Fibroblast of the aortic adventitia (primary cell): Measurements from ENCODE around the gene LDB3. TPM values are rescaled to one million over a fixed set of nuclear protein-coding genes. Genes with fewer than 3 reads are reported as not detected.

ENCODE experiments used
- DNase-seq: peaks from one replicate; pipeline ENCODE4 v3.0.0-alpha.2; 2010; ENCODE audit warnings: low read depth
- H3K4me3 ChIP-seq: 2 replicates; pipeline ENCODE4 v1.5.1; 2011; ENCODE audit warnings: low read depth, mild to moderate bottlenecking, control low read depth, low read length, moderate library complexity
- CTCF ChIP-seq: IDR thresholded peaks from 2 replicates; pipeline ENCODE4 v1.5.1; 2011; ENCODE audit warnings: mild to moderate bottlenecking, low read length, control low read depth, inconsistent platforms; ENCODE audit not compliant: insufficient read depth
- total RNA-seq: library from RNA; depleted of rRNA; stranded (reverse); fragments of >200 nt; gene quantifications from 2 replicates; pipeline ENCODE4 v1.2.3, GENCODE V29; 2012; ENCODE audit warnings: low replicate concordance

The LDB3 gene
- total RNA-seq, 1 donor, result under 0.01 TPM

GRCh38 chr10:86664341-86665217, 3.7 kb upstream of the LDB3 start:
- no peak overlapping the region for H3K4me3 ChIP-seq
- no peak for TF ChIP-seq CTCF
- no peak for DNase-seq

- no peak for TF ChIP-seq CTCF
- no peak overlapping the region for H3K4me3 ChIP-seq
- no peak for DNase-seq
Measured at GRCh38 chr10:86665218-86665607, 3.1 kb upstream of the LDB3 start.

- no peak for DNase-seq
- no peak for TF ChIP-seq CTCF
- no peak overlapping the region for H3K4me3 ChIP-seq
Measured at GRCh38 chr10:86665868-86666267, 2.4 kb upstream of the LDB3 start.

- TF ChIP-seq CTCF, result no peak
- DNase-seq, result no peak
- H3K4me3 ChIP-seq, result no peak overlapping the region
Measured at GRCh38 chr10:86666538-86666937, 1.8 kb upstream of the LDB3 start.

GRCh38 chr10:86667421-86668181, 710 bp upstream of the LDB3 start:
- DNase-seq, result no peak
- TF ChIP-seq CTCF, result no peak
- H3K4me3 ChIP-seq, result no peak overlapping the region

- no peak for TF ChIP-seq CTCF
- DNase-seq, result no peak
- H3K4me3 ChIP-seq, result no peak overlapping the region
Measured at GRCh38 chr10:86670290-86670811, 2.0 kb downstream of the LDB3 start.
